Midbrain (tissue), 1 donor: Measurements from ENCODE around the gene CENPP.
"Not testable (repeated sequence)": the region's sequence is repeated elsewhere in the genome, so short reads cannot be mapped to it uniquely, and the experiment has no call there.

ENCODE experiments used
- DNase-seq: peaks from one replicate; lab custom pipeline; 2025; lab: John Stamatoyannopoulos, UW

Gene CENPP

GRCh38 chr9:92595075-92595474, 269.3 kb downstream of the CENPP start:
- DNase-seq, result not testable (repeated sequence)

GRCh38 chr9:92595930-92596329, 270.2 kb downstream of the CENPP start:
- no peak for DNase-seq

- DNase-seq, result no peak
These were observed 272.6 kb downstream of the CENPP start for GRCh38 chr9:92598382-92598781.

GRCh38 chr9:92599938-92600461, 274.2 kb downstream of the CENPP start:
- no peak for DNase-seq

GRCh38 chr9:92600462-92601261, 274.9 kb downstream of the CENPP start:
- DNase-seq, result no peak

- no peak for DNase-seq
These were observed 275.7 kb downstream of the CENPP start for GRCh38 chr9:92601451-92601850.

- no peak for DNase-seq
These were observed 276.7 kb downstream of the CENPP start for GRCh38 chr9:92602413-92602812.

GRCh38 chr9:92603100-92603499, 277.3 kb downstream of the CENPP start:
- no peak for DNase-seq

- DNase-seq, result no peak
These were observed 278.2 kb downstream of the CENPP start for GRCh38 chr9:92603990-92604389.

- no peak for DNase-seq
These were observed 279.5 kb downstream of the CENPP start for GRCh38 chr9:92605224-92605623.

- DNase-seq, result no peak
These were observed 281.3 kb downstream of the CENPP start for GRCh38 chr9:92607088-92607487.

- no peak for DNase-seq
These were observed 282.0 kb downstream of the CENPP start for GRCh38 chr9:92607773-92608172.

GRCh38 chr9:92608241-92608908, 282.6 kb downstream of the CENPP start:
- no peak for DNase-seq

- no peak for DNase-seq
These were observed 283.2 kb downstream of the CENPP start for GRCh38 chr9:92608909-92609445.

GRCh38 chr9:92610470-92611420, 285.0 kb downstream of the CENPP start:
- no peak for DNase-seq

GRCh38 chr9:92611621-92612285, 286.0 kb downstream of the CENPP start:
- DNase-seq, result no peak

GRCh38 chr9:92612292-92612691, 286.5 kb downstream of the CENPP start:
- DNase-seq, result no peak

- DNase-seq, result no peak
These were observed 287.1 kb downstream of the CENPP start for GRCh38 chr9:92612816-92613215.

GRCh38 chr9:92613268-92614122, 287.7 kb downstream of the CENPP start:
- DNase-seq, result no peak

GRCh38 chr9:92614123-92614510, 288.4 kb downstream of the CENPP start:
- no peak for DNase-seq
